ENCODE results near the gene CXCR5. TPM values are rescaled to one million over a fixed set of nuclear protein-coding genes. Genes with fewer than 3 reads are reported as not detected.
A peak's percentile ranks its signal among the peaks of the same experiment; 100 is the strongest.

The CXCR5 gene
- total and polyA plus RNA-seq, 10 of the 15 experiments (the other 5 are each of a cell fraction or from before 2014, with no cell fraction given): 0.03 to 0.63 (median 0.25) TPM

DNA sequence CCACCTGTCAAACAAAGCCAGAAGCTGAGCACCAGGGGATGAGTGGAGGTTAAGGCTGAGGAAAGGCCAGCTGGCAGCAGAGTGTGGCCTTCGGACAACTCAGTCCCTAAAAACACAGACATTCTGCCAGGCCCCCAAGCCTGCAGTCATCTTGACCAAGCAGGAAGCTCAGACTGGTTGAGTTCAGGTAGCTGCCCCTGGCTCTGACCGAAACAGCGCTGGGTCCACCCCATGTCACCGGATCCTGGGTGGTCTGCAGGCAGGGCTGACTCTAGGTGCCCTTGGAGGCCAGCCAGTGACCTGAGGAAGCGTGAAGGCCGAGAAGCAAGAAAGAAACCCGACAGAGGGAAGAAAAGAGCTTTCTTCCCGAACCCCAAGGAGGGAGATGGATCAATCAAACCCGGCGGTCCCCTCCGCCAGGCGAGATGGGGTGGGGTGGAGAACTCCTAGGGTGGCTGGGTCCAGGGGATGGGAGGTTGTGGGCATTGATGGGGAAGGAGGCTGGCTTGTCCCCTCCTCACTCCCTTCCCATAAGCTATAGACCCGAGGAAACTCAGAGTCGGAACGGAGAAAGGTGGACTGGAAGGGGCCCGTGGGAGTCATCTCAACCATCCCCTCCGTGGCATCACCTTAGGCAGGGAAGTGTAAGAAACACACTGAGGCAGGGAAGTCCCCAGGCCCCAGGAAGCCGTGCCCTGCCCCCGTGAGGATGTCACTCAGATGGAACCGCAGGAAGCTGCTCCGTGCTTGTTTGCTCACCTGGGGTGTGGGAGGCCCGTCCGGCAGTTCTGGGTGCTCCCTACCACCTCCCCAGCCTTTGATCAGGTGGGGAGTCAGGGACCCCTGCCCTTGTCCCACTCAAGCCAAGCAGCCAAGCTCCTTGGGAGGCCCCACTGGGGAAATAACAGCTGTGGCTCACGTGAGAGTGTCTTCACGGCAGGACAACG lies 11.7 kb downstream of the CXCR5 start:
- peaks cover 44% of the 10 kb centered on the region for H3K4me1 ChIP-seq (ENCODE audit: control insufficient read depth, insufficient read depth, low read length)
- H3K4me3 ChIP-seq: no peak overlapping the region
- ChIA-PET SMC1A (ENCODE audit: uncharacterized antibody, unreplicated experiment) (interaction anchor here (0.9 to 2.9 kb wide), 19 partner anchors 9 to 205 kb away, joined by 3 to 21 read pairs (median 6); partner anchors contain the start of genes BCL9L, CXCR5 and DDX6), RAD21 (ENCODE audit: unreplicated experiment) (interaction anchor here (0.7 to 2.9 kb wide), 21 partner anchors 12 to 205 kb away, joined by 3 to 24 read pairs (median 4); partner anchors contain the start of genes BCL9L, CXCR5 and UPK2), POLR2A (interaction anchor here (0.6 to 2.7 kb wide), 15 partner anchors 9 to 443 kb away, joined by 3 to 17 read pairs (median 4); partner anchors contain the start of genes BCL9L and DDX6), CTCF (interaction anchor here (0.5 to 3.3 kb wide), 24 partner anchors 9 to 816 kb away, joined by 3 to 37 read pairs (median 4); partner anchors contain the start of genes BCL9L, CXCR5, DDX6 and UPK2)
- no peaks in the 10 kb centered on the region for H3K79me2 ChIP-seq (ENCODE audit: control insufficient read depth, insufficient read depth, low read length)
- in situ Hi-C loops (cut with MboI): no loop called here
- H3K9ac ChIP-seq (ENCODE audit: control insufficient read depth, insufficient read depth, low read length): 0 out of 2 replicates have a peak overlapping the region, but pooled peaks have one; percentile 19
- no peaks in the 10 kb centered on the region; a peak in 2 of 4 replicates for H3K36me3 ChIP-seq (ENCODE audit: control insufficient read depth in 2 of 2, insufficient read depth in 2 of 2, low read length in 1 of 2)
- intact Hi-C loops (cut with micrococcal nuclease; ENCODE audit: unreplicated experiment): no loop called here
- 13% methylated on average over 26 of the region's 26 CpGs for whole genome bisulfite sequencing (ENCODE audit: insufficient coverage, insufficient replicate concordance, low lambda C conversion rate, missing lambda C conversion rate)
- FAIRE-seq (peak; percentile 84), DNase-seq (ENCODE audit: low read depth, low spot score) (peak; percentile 47), ATAC-seq (peak; percentile 85)
- no peaks in the 10 kb centered on the region for H3K9me3 ChIP-seq (replicated peaks; ENCODE audit: control insufficient read depth, insufficient read depth, low read length)
- no peak overlapping the region; the same call in 1 of the 2 replicates for H3K27ac ChIP-seq (ENCODE audit: control insufficient read depth, insufficient read depth)
- no TSS peak for BruUV-seq (replicated peaks)
- no peaks in the 10 kb centered on the region for H3K27me3 ChIP-seq (replicated peaks in 1 of 2; ENCODE audit: control insufficient read depth in 2 of 2, insufficient read depth in 2 of 2, low read length in 1 of 2)
- peak overlapping the region; percentile 49 for H2AFZ ChIP-seq (ENCODE audit: control insufficient read depth, low read depth, low read length)
- no peaks in the 10 kb centered on the region for H4K20me1 ChIP-seq (ENCODE audit: control insufficient read depth, insufficient read depth)
- H3K4me2 ChIP-seq (ENCODE audit: control insufficient read depth, insufficient read depth): peak overlapping the region; percentile 69
- TF ChIP-seq SMC3 (IDR thresholded peaks at IDR 0.05; ENCODE audit: borderline replicate concordance, low read length) (0 out of 2 replicates have a peak, but pooled peaks have one; percentile 7), RB1 (IDR thresholded peaks at IDR 0.05; ENCODE audit: borderline replicate concordance) (no peak), RUNX3 (IDR thresholded peaks at IDR 0.05; ENCODE audit: low read length) (peak; percentile 80), SMAD1 (IDR thresholded peaks at IDR 0.05; ENCODE audit: low read depth, partially characterized antibody) (no peak), ZZZ3 (IDR thresholded peaks at IDR 0.05; ENCODE audit: control insufficient read depth, insufficient read length, low read depth) (no peak), EP300 (IDR thresholded peaks at IDR 0.05; ENCODE audit: borderline replicate concordance in 1 of 2, control insufficient read depth in 1 of 2, low read depth in 2 of 2, low read length in 2 of 2) (0 out of 4 replicates have a peak, but pooled peaks of 1 of the 2 experiments have one; percentile 18), NFIC (IDR thresholded peaks at IDR 0.05; ENCODE audit: low read depth, low read length) (no peak), REST (IDR thresholded peaks at IDR 0.05; ENCODE audit: low read depth, low read length) (no peak), STAT3 (IDR thresholded peaks at IDR 0.05; ENCODE audit: low read depth, low read length) (no peak), POLR2AphosphoS2 (IDR thresholded peaks at IDR 0.05; ENCODE audit: low read depth, low read length) (no peak), CREB1 (IDR thresholded peaks at IDR 0.05; ENCODE audit: low read depth) (0 out of 2 replicates have a peak, but pooled peaks have one; percentile 22)
- TF ChIP-seq, protein P1, sequence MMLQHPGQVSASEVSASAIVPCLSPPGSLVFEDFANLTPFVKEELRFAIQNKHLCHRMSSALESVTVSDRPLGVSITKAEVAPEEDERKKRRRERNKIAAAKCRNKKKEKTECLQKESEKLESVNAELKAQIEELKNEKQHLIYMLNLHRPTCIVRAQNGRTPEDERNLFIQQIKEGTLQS (IDR thresholded peaks at IDR 0.05; ENCODE audit: borderline replicate concordance, extremely low read depth, low read depth, low read length): no peak
